Stimulated activated CD4-positive, alpha-beta T cell treated with anti-CD3 and anti-CD28 coated beads, Interleukin-12 subunit alpha, Interleukin-12 subunit beta, amount 100 ng/mL, for 48 hours (primary cell): ENCODE measurements around the gene NCBP3.
"Not testable (repeated sequence)": the region's sequence is repeated elsewhere in the genome, so short reads cannot be mapped to it uniquely, and the experiment has no call there.

Experiments used
- DNase-seq, 3 donors: peaks; one replicate each; pipeline ENCODE4 v3.0.0-alpha.2; 2020; ENCODE audit warnings: low read depth in 2 of 3, low spot score in 1 of 3

Gene NCBP3

DNA sequence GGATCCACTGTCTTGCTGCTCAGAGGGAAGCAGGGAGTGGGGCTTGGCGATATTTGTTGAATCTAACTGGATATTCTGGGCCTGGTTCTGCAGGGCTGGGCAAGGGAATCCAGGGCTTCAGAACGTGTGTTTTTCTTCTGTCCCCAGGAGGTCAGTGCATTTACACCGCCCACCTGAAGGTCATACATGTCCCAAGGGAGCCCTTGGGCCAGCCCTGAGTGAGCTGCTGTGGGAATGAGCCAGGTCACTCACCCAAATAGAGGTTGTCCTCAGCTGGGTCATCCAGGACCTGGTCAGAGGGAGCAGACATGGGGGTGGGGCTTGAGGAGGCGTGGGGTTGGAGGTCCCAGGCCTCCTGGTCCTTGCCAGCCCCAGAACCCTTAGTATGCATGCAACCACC, 36.2 kb upstream of the NCBP3 start:
- DNase-seq, result no peak

DNA sequence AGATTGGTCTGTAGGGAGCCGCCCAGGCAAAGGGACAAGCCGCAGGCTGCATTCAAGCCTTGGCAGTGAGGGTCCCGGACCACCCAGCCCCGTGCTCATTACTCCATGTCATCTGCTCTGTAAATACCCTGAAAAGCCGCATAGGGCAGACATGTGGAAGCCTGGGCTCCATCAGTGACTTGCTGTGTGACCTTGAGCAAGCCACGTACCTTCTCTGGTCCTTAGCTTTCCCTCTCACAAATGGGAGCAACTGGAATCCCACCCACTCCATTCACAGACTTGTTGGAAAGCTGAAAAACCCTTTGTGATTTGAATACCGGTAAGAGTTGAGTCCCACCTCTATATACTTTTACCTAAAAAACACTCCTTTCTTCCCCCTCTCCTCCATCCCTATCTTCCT, 34.9 kb upstream of the NCBP3 start:
- DNase-seq, result no peak

DNA sequence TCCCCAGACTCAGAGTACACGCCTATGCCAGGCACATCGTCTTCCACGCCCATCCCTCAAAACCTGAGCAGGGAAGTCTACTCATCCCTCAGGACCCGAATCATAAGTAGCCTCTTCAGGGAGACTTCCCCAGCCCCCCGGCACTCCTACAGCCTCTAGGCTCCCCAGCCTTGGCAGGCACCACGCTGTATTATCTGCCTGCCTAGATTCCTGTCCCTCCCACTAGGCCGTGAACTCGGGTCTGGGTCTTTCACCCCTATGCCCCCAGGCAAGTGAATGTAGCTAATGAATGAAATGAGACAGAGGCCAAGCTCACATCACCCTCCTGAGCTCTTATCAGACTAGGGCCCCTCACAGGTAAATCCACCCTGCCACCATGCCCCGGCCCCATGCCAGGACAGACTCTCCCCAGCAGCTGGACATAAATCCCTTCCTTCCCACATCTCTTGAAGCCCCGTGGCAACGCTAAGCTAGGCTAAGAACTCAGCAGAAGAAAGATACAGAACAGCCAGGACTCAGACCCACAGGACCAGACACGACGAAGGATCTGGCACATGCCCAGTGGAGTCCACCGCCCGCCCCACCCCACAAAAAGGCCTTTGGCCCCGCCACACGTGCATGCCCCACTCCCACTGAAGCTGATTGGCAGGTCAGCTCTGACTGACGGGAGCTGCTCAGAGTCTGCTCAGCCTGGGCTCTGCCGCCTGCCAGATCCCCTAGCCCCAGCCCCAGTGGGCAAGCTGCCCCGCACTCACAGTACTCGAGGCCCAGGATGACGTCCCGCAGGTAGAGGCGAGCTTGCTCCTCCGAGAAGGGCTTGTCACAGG, 33.8 kb upstream of the NCBP3 start:
- no peak for DNase-seq

DNA sequence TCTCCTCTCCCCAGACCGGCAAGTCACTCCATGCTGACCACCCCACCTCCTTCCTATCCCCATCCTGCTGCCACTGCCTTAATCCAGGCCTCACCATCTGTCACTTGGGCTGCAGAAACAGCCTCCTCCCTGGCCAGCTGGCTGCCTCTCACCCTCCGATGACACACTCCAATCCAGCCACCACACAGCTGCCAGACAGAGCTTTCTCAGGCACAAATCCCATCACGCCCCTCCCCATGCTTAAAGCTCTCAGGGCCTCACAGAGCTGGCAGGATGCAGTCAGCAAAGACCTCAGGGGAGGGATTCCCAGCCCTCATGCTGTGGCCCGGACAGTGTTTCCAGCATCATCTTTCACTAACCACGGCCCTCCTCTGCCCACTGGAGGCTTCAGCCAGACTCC, 33.1 kb upstream of the NCBP3 start:
- DNase-seq, result no peak

- DNase-seq, result no peak
Measured at GRCh38 chr17:3877220-3877619, 31.2 kb upstream of the NCBP3 start.

DNA sequence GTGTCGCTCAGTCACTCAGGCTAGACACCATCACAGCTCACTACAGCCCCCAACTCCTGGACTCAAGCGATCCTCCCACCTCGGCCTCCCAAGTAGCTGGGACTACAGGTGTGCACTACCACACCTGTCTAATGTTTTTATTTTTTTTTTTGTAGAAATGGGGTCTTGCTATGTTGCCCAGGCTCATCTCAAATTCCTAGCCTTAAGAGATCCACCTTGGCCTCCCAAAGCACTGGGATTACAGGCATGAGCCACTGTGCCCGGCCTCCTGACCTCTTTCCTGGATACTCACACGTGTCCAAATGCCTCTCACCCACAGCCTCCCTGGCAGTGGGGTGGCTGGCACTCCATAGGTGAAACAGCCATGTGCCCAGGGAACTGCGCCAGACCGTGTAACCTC, 29.3 kb upstream of the NCBP3 start:
- no peak for DNase-seq

GRCh38 chr17:3873862-3874261, 27.8 kb upstream of the NCBP3 start:
- DNase-seq, result no peak

- DNase-seq, result no peak
Measured at GRCh38 chr17:3870871-3871306, 24.8 kb upstream of the NCBP3 start.

DNA sequence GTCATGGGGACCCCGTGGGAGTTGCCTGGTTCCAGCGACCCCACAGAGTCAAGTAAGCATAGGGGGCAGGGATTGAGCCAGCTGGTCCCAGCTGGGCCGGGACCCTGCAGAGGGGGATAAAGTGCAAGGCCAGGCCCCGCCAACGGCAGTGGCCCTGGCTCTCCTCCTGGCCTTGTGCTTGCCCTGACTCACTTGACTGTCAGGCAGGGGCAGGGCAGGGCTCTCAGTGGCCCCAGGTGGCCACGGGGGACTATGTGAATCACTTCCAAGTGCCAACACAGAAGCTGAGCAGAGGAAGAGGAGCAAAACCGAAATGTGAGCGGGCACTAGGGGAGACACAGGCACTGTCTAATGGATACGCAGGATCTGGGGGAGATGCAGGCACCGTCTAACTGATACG, 21.6 kb upstream of the NCBP3 start:
- no peak for DNase-seq

GRCh38 chr17:3867106-3867505, 21.1 kb upstream of the NCBP3 start:
- DNase-seq, result no peak

DNA sequence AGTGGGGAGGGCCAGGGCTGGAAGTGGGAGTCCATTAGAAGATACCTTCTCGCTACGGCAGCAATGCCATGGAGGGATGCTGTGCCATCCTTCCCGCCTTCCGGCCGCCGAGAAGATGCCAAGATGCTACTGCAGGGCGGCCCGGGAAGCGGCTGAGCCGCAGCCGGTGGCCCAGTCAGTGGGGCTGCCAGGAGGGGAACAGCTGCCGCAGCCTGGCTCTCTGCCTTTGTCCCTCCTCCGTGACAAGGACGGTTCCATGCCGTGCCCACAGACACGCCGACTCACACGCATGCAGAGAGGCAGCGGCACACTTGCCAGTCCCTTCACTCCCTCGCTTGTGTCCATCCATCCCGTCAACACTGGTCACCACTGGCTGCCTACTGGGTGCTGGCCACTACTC, 20.2 kb upstream of the NCBP3 start:
- no peak for DNase-seq

- DNase-seq, result no peak
Measured at GRCh38 chr17:3865176-3865575, 19.1 kb upstream of the NCBP3 start.

DNA sequence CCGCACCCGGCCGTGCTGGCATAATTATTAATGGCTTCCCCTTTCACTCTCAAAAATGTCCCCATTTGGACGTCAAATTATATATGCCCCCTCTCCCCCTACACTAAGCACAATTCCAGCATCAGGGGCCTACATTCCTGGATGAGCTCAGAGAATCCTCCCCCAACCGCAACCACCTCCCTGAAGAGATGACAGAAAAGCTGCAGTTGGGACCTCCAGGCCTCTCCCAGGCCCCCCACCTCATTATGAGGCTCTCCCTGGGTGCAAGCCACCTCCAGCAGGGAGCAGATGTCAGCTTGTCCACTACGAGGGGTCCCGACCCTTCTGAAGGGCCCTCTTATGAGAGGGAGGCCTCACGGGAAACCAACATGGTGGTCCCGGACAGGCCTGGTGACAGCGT, 18.5 kb upstream of the NCBP3 start:
- DNase-seq, result no peak

- DNase-seq, result no peak
Measured at GRCh38 chr17:3861761-3862681, 16.0 kb upstream of the NCBP3 start.

DNA sequence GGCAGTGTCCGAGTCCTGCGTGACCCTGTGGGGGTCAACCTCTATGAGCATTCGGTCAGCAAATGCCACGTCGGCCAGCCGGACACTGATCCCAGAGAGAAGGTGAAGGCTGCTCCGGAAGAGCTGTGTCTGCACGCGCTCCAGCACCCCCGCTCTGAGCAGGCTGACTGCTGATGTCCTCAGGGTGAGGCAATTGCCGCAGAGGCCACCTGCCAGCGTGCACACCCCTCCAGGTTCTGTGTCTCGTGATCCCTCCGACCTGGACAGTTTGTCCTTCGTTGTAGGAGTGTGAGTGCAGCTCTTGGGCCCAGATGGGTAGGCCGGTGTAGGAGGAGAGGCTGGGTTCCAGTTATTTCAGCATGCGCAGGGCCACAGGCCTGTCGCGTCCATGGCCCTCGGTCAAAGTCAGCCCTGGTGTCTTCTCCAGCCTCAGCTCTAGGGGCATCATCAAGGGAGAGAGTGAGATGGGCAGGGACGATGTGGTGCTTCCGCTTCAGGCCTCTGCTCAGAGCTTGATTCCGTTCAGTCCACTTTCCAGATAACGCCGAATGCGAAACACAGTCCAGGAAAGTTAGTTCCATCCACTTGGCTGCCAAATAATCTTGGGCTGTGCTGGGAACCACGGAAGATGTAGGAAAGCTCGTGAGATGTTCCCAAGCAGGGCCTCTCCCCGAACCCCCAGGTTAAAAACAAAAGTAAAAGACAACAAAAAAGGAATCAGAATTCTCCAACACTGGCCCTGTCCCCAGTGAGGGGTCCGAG, 15.1 kb upstream of the NCBP3 start:
- no peak for DNase-seq

DNA sequence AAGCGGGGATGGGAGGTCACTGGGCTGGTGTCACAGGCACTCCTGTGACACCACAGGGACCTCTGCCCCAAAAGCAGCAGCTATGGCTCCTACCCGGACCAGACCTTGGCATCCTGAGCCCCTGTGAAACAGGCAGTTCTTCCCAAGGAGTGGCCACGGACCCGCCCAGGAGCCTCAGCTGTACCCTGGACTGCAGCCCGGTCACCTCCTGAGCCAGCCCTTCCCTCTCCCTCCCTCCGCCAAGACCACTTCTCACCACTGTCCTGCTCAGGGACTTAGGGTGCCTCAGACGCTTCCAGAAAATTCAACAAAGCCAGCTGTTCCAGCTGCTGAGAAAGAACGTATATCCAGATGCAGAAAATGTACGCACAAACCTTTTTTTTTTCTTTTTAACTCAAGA, 13.9 kb upstream of the NCBP3 start:
- no peak for DNase-seq

- no peak for DNase-seq
Measured at GRCh38 chr17:3857261-3858105, 11.4 kb upstream of the NCBP3 start.

DNA sequence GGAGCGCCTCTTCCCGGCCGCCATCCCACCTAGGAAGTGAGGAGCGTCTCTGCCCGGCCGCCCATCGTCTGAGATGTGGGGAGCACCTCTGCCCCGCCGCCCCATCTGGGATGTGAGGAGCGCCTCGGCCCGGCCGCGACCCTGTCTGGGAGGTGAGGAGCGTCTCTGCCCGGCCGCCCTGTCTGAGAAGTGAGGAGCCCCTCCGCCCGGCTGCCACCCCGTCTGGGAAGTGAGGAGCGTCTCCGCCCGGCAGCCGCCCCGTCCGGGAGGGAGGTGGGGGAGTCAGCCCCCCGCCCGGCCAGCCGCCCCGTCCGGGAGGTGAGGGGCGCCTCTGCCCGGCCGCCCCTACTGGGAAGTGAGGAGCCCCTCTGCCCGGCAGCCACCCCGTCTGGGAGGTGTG, 8.2 kb upstream of the NCBP3 start:
- not testable (repeated sequence) for DNase-seq

DNA sequence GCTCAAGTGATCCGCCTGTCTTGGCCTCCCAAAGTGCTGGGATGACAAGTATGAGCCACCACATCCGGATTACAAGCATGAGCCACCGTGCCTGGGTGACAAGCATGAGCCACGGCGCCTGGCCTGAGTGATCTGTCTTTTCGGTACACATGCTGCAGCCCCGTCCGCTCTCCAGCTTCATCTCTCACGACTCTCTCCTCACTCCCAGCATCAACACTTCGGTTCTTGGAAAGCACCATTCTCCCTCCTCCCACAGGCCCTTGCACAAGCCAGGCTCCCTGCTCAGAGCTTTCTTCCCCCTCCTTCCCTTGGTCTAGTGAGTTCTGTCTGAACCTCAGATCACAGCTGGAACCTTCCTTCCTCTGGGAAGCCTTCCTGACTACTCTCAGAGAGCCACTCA, 6.5 kb upstream of the NCBP3 start:
- DNase-seq, result no peak

- DNase-seq, result no peak
Measured at GRCh38 chr17:3851461-3852100, 5.5 kb upstream of the NCBP3 start.
